ENCODE measurements around the gene ZNF576.

Gene ZNF576

GRCh38 chr19:43612374-43612773, 16.0 kb downstream of the ZNF576 start:
- Histone ChIP-seq H3K4me1 (ENCODE audit: control insufficient read depth, insufficient read depth, low read length) (no peaks in the 10 kb centered on the region), H3K9ac (ENCODE audit: low read length) (no peak overlapping the region), H3K27me3 (ENCODE audit: control insufficient read depth, insufficient read depth, low read length) (no peaks in the 10 kb centered on the region), H3K27ac (ENCODE audit: low read depth, low read length) (no peak overlapping the region), H3K4me3 (ENCODE audit: low read length) (no peak overlapping the region), H3K36me3 (ENCODE audit: control insufficient read depth, insufficient read depth, low read length) (peaks cover 7% of the 10 kb centered on the region)

- Histone ChIP-seq H3K27ac (ENCODE audit: low read depth, low read length) (no peak overlapping the region), H3K4me3 (ENCODE audit: low read length) (no peak overlapping the region), H3K36me3 (ENCODE audit: control insufficient read depth, insufficient read depth, low read length) (peaks cover 7% of the 10 kb centered on the region), H3K27me3 (ENCODE audit: control insufficient read depth, insufficient read depth, low read length) (no peaks in the 10 kb centered on the region), H3K9ac (ENCODE audit: low read length) (no peak overlapping the region), H3K4me1 (ENCODE audit: control insufficient read depth, insufficient read depth, low read length) (peaks cover 8% of the 10 kb centered on the region)
Observed at GRCh38 chr19:43616306-43616705, 19.9 kb downstream of the ZNF576 start.

GRCh38 chr19:43616954-43617353, 20.6 kb downstream of the ZNF576 start:
- H3K9ac ChIP-seq (ENCODE audit: low read length), result no peak overlapping the region

GRCh38 chr19:43618921-43619261, 22.5 kb downstream of the ZNF576 start:
- H3K27me3 ChIP-seq (ENCODE audit: control insufficient read depth, insufficient read depth, low read length), result no peaks in the 10 kb centered on the region

More at GRCh38 chr19:43616954-43617353, 20.6 kb downstream of the ZNF576 start:
- Histone ChIP-seq H3K4me3 (ENCODE audit: low read length) (no peak overlapping the region), H3K27ac (ENCODE audit: low read depth, low read length) (no peak overlapping the region), H3K36me3 (ENCODE audit: control insufficient read depth, insufficient read depth, low read length) (peaks cover 7% of the 10 kb centered on the region), H3K27me3 (ENCODE audit: control insufficient read depth, insufficient read depth, low read length) (no peaks in the 10 kb centered on the region), H3K4me1 (ENCODE audit: control insufficient read depth, insufficient read depth, low read length) (peaks cover 8% of the 10 kb centered on the region)

GRCh38 chr19:43619262-43620060, 23.1 kb downstream of the ZNF576 start, which contains the start of gene ZNF428:
ZNF428 (minus strand) TSS chr19:43619629; CDS start chr19:43614304, 5,325 bp downstream.
- Histone ChIP-seq H3K4me3 (ENCODE audit: low read length) (peak within 1 kb of the TSS; percentile 78), H3K27me3 (ENCODE audit: control insufficient read depth, insufficient read depth, low read length) (no peaks in the 10 kb centered on the region), H3K36me3 (ENCODE audit: control insufficient read depth, insufficient read depth, low read length) (no peaks in the 10 kb centered on the region), H3K4me1 (ENCODE audit: control insufficient read depth, insufficient read depth, low read length) (peaks cover 8% of the 10 kb centered on the region), H3K9ac (ENCODE audit: low read length) (peak within 1 kb of the TSS; percentile 71), H3K27ac (ENCODE audit: low read depth, low read length) (peak within 1 kb of the TSS; percentile 98)

More at GRCh38 chr19:43618921-43619261, 22.5 kb downstream of the ZNF576 start:
- H3K9ac ChIP-seq (ENCODE audit: low read length), result peak overlapping the region; percentile 63
- H3K36me3 ChIP-seq (ENCODE audit: control insufficient read depth, insufficient read depth, low read length), result no peaks in the 10 kb centered on the region
- H3K27ac ChIP-seq (ENCODE audit: low read depth, low read length), result peak overlapping the region; percentile 98
- H3K4me3 ChIP-seq (ENCODE audit: low read length), result peak overlapping the region; percentile 78
- H3K4me1 ChIP-seq (ENCODE audit: control insufficient read depth, insufficient read depth, low read length), result peaks cover 8% of the 10 kb centered on the region

- Histone ChIP-seq H3K36me3 (ENCODE audit: control insufficient read depth, insufficient read depth, low read length) (no peaks in the 10 kb centered on the region), H3K4me3 (ENCODE audit: low read length) (peak overlapping the region; percentile 78), H3K27me3 (ENCODE audit: control insufficient read depth, insufficient read depth, low read length) (no peaks in the 10 kb centered on the region), H3K27ac (ENCODE audit: low read depth, low read length) (peak overlapping the region; percentile 98), H3K4me1 (ENCODE audit: control insufficient read depth, insufficient read depth, low read length) (peaks cover 8% of the 10 kb centered on the region), H3K9ac (ENCODE audit: low read length) (peak overlapping the region; percentile 71)
Observed at GRCh38 chr19:43620061-43621001, 23.9 kb downstream of the ZNF576 start.

- no peaks in the 10 kb centered on the region for H3K27me3 ChIP-seq (ENCODE audit: control insufficient read depth, insufficient read depth, low read length)
- H3K4me3 ChIP-seq (ENCODE audit: low read length), result no peak overlapping the region
- H3K9ac ChIP-seq (ENCODE audit: low read length), result no peak overlapping the region
- H3K36me3 ChIP-seq (ENCODE audit: control insufficient read depth, insufficient read depth, low read length), result no peaks in the 10 kb centered on the region
- no peak overlapping the region for H3K27ac ChIP-seq (ENCODE audit: low read depth, low read length)
- peaks cover 8% of the 10 kb centered on the region for H3K4me1 ChIP-seq (ENCODE audit: control insufficient read depth, insufficient read depth, low read length)
Observed at GRCh38 chr19:43622070-43622469, 25.7 kb downstream of the ZNF576 start.

- no peaks in the 10 kb centered on the region for H3K36me3 ChIP-seq (ENCODE audit: control insufficient read depth, insufficient read depth, low read length)
- H3K4me1 ChIP-seq (ENCODE audit: control insufficient read depth, insufficient read depth, low read length), result peaks cover 8% of the 10 kb centered on the region
- no peak overlapping the region for H3K4me3 ChIP-seq (ENCODE audit: low read length)
- H3K9ac ChIP-seq (ENCODE audit: low read length), result no peak overlapping the region
- no peak overlapping the region for H3K27ac ChIP-seq (ENCODE audit: low read depth, low read length)
- H3K27me3 ChIP-seq (ENCODE audit: control insufficient read depth, insufficient read depth, low read length), result no peaks in the 10 kb centered on the region
Observed at GRCh38 chr19:43622956-43623355, 26.6 kb downstream of the ZNF576 start.

- no peak overlapping the region for H3K27ac ChIP-seq (ENCODE audit: low read depth, low read length)
- H3K4me1 ChIP-seq (ENCODE audit: control insufficient read depth, insufficient read depth, low read length), result peaks cover 4% of the 10 kb centered on the region
- H3K4me3 ChIP-seq (ENCODE audit: low read length), result no peak overlapping the region
- no peaks in the 10 kb centered on the region for H3K36me3 ChIP-seq (ENCODE audit: control insufficient read depth, insufficient read depth, low read length)
- H3K27me3 ChIP-seq (ENCODE audit: control insufficient read depth, insufficient read depth, low read length), result no peaks in the 10 kb centered on the region
- no peak overlapping the region for H3K9ac ChIP-seq (ENCODE audit: low read length)
Observed at GRCh38 chr19:43623889-43624670, 27.7 kb downstream of the ZNF576 start.

GRCh38 chr19:43624933-43625332, 28.5 kb downstream of the ZNF576 start:
- H3K4me1 ChIP-seq (ENCODE audit: control insufficient read depth, insufficient read depth, low read length), result peaks cover 3% of the 10 kb centered on the region
- no peak overlapping the region for H3K4me3 ChIP-seq (ENCODE audit: low read length)

GRCh38 chr19:43625918-43626579, 29.7 kb downstream of the ZNF576 start:
- Histone ChIP-seq H3K36me3 (ENCODE audit: control insufficient read depth, insufficient read depth, low read length) (no peaks in the 10 kb centered on the region), H3K4me1 (ENCODE audit: control insufficient read depth, insufficient read depth, low read length) (no peaks in the 10 kb centered on the region), H3K4me3 (ENCODE audit: low read length) (no peak overlapping the region), H3K27ac (ENCODE audit: low read depth, low read length) (no peak overlapping the region), H3K9ac (ENCODE audit: low read length) (no peak overlapping the region), H3K27me3 (ENCODE audit: control insufficient read depth, insufficient read depth, low read length) (no peaks in the 10 kb centered on the region)

More at GRCh38 chr19:43624933-43625332, 28.5 kb downstream of the ZNF576 start:
- Histone ChIP-seq H3K27ac (ENCODE audit: low read depth, low read length) (no peak overlapping the region), H3K9ac (ENCODE audit: low read length) (no peak overlapping the region), H3K36me3 (ENCODE audit: control insufficient read depth, insufficient read depth, low read length) (no peaks in the 10 kb centered on the region), H3K27me3 (ENCODE audit: control insufficient read depth, insufficient read depth, low read length) (no peaks in the 10 kb centered on the region)

Measured in rectal smooth muscle tissue (tissue), 1 donor.